IgD-negative memory B cell (primary cell): ENCODE data around the gene RBFOX2. TPM values are rescaled to one million over a fixed set of nuclear protein-coding genes. Genes with fewer than 3 reads are reported as not detected.

Experiments
- H3K27ac Mint-ChIP-seq, 3 donors: one replicate each; pipeline ENCODE4 v1.8.0; 2020 to 2022; ENCODE audit warnings: mild to moderate bottlenecking in 3 of 3, mixed read lengths in 3 of 3, moderate library complexity in 1 of 3
- H3K27me3 Mint-ChIP-seq: one replicate; pipeline ENCODE4 v1.8.0; 2021; ENCODE audit warnings: mixed read lengths
- H3K36me3 Mint-ChIP-seq: one replicate; pipeline ENCODE4 v1.8.0; 2020; ENCODE audit warnings: mild to moderate bottlenecking, mixed read lengths
- H3K4me1 Mint-ChIP-seq, 3 donors: one replicate each; pipeline ENCODE4 v1.8.0; 2020 to 2022; ENCODE audit warnings: mixed read lengths in 3 of 3, mild to moderate bottlenecking in 1 of 3
- H3K4me3 Mint-ChIP-seq, 4 donors: one replicate each; pipeline ENCODE4 v1.8.0; 2020 to 2022; ENCODE audit warnings: mild to moderate bottlenecking in 4 of 4, mixed read lengths in 4 of 4, moderate library complexity in 3 of 4
- H3K9me3 Mint-ChIP-seq, 3 donors: one replicate each; pipeline ENCODE4 v1.8.0; 2020 to 2021; ENCODE audit warnings: mixed read lengths in 3 of 3, mild to moderate bottlenecking in 1 of 3
- polyA plus RNA-seq: library from polyadenylated mRNA; unstranded; fragments of 300-500 nt; fragmentation: Illumina TruSeq; gene quantifications from one replicate; pipeline ENCODE4 v1.2.3, GENCODE V29; 2021

The RBFOX2 gene
- polyA plus RNA-seq, 1 donor from 2014 or later, result not detected

DNA sequence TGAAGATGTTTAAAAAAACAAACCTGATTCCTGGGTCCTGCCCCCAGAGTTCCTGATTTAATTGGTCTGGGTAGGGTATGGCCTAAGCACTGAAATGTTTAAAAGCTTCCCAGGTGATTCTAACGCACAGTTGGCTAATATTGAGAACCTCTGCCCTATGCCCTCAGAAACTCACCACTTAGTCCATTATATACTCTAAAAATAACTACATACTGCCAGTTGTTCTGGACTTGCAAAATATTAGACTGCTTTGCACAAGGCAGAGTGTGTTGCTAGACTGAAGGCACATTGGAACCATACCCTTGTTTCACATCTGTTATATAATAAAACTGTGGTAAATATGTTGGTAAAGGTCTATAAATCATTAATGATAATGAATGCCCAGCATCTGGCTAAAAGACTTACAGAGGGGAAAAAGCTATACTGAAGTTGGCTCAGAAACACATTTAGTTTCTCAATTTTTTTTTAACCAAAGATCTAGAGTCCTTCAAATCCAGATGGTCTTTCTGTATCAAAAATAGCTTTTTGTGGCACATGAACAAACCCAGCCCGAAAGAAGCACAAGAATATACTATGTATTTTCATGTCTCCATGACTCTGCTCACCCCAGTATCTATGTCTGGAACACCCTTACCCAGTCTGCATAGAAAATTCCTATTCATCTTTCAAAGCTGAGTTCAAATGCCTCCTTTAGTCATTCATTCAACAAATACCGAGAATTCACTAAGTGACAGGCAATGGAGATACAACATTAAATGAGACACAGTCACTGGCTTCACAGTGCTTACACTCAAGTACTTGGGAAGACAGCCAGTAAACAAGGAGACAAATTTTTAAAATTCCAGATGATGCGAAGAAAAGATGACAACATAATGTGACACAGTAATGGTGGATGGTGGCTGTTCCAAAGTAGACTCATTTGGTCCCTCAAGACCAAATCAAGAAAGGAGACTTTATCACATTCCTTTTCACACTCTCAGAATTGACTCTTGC lies 44.1 kb downstream of the RBFOX2 start:
- Mint-ChIP-seq H3K4me1 (no peaks in the 10 kb centered on the region), H3K9me3 (no peaks in the 10 kb centered on the region), H3K4me3 (no peak overlapping the region), H3K27ac (no peak overlapping the region), H3K36me3 (no peaks in the 10 kb centered on the region), H3K27me3 (peaks cover 22% of the 10 kb centered on the region)

DNA sequence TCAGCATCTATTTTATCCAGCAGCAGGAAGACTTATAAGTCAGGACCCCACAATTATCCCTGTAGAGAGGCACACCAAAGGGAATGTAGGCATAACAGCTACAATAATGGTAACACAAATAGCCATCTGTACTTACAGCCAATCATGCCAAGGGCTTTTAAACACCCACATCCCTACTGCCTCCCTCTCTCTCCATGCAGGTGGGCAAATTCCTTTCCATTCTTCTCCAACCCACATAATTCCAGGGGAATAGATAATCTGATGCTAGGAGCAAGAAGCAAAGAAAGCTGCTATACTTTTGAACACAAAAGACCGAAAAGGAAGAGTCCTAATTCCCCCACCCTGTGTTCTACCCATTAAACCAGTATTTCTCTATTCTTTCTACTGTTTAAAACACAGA lies 46.7 kb downstream of the RBFOX2 start:
- H3K27ac Mint-ChIP-seq, result no peak overlapping the region

DNA sequence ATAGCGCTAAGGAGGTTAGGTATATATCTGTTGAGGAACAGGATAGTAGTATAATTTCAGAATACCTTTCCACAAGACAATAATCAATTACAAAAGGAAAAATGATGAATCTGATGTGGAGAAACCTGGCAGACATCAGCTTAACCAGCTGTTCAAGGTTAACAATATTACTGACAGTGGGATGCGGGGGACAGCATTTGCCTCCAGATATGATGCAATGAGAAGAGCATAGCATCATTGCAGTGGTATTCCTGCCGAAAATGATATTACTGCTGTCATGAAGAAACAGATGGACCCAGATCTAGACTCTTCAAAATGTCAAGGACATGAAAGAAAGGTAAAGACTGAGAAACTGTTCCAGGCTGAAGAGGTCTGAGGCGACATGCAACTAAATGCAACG lies 49.7 kb downstream of the RBFOX2 start:
- no peak overlapping the region for H3K27ac Mint-ChIP-seq
- peaks cover 24% of the 10 kb centered on the region for H3K27me3 Mint-ChIP-seq
- H3K4me1 Mint-ChIP-seq, result no peaks in the 10 kb centered on the region
- no peak overlapping the region for H3K4me3 Mint-ChIP-seq
- peaks cover 2% of the 10 kb centered on the region for H3K36me3 Mint-ChIP-seq
- no peaks in the 10 kb centered on the region for H3K9me3 Mint-ChIP-seq

More for the DNA sequence above, 46.7 kb downstream of the RBFOX2 start:
- H3K4me1 Mint-ChIP-seq, result no peaks in the 10 kb centered on the region
- H3K36me3 Mint-ChIP-seq, result peaks cover 2% of the 10 kb centered on the region
- no peaks in the 10 kb centered on the region for H3K9me3 Mint-ChIP-seq
- H3K4me3 Mint-ChIP-seq, result no peak overlapping the region
- peaks cover 30% of the 10 kb centered on the region for H3K27me3 Mint-ChIP-seq

DNA sequence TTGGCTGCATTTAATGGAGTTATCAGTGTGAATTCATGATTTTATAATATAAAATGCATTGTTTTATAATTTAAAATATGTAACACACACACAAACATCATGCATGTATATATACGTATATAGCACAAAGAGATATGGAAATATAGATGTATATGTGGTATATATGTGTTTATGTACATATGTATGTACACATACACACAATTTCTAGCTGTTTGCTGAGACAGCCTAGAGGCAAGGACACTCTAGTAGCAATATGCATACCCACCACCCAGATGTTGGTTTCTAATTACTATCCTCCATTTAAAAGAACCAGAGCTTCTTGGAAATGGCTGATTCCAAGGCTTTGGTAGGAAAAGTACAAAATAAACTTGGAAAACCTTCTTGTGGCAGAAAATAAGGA lies 50.4 kb downstream of the RBFOX2 start:
- H3K4me1 Mint-ChIP-seq, result no peaks in the 10 kb centered on the region
- no peak overlapping the region for H3K27ac Mint-ChIP-seq
- no peak overlapping the region for H3K4me3 Mint-ChIP-seq
- peaks cover 20% of the 10 kb centered on the region for H3K27me3 Mint-ChIP-seq
- no peaks in the 10 kb centered on the region for H3K9me3 Mint-ChIP-seq
- H3K36me3 Mint-ChIP-seq, result peaks cover 2% of the 10 kb centered on the region

DNA sequence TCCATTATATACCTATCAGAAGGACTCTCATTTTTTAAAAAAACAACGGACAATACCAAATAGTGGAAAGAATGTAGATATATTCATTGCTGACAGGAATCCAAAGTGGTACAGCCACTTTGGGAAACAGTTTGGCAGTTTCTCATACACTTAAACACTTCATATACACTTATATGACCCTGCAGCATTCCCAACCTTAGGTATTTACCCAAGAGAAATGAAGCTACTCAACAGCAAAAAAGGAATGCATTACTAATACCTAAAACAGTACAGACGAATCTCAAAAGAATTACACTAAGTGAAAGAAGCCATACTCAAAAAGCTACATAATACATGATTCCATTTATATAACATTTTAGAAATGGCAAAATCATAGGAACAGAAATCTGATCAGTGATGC lies 51.5 kb downstream of the RBFOX2 start:
- Mint-ChIP-seq H3K9me3 (no peaks in the 10 kb centered on the region), H3K27ac (no peak overlapping the region), H3K4me1 (no peaks in the 10 kb centered on the region), H3K27me3 (peaks cover 16% of the 10 kb centered on the region), H3K4me3 (no peak overlapping the region), H3K36me3 (peaks cover 2% of the 10 kb centered on the region)

DNA sequence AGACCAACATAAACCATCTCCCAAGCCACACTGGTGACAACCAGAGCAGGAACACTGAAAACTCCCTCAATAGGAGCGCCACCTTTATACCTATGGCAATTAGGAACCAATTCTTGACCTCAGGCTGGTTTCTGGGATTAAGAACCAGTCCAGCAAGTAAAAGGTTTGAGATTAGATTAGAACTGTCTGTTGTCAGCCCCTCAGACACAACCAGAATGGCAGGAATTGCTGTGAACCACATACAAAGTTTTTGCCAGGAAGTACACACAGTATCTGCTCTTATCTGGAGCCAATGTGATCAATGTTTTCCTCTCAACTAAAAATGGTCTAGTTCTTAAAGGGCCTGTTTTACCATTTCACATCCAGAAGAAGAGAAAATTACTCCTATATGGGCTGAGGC lies 55.2 kb downstream of the RBFOX2 start:
- H3K4me1 Mint-ChIP-seq, result peaks cover 0 to 2% (median 0%) of the 10 kb centered on the region in 3 donors
- H3K36me3 Mint-ChIP-seq, result no peaks in the 10 kb centered on the region
- H3K9me3 Mint-ChIP-seq, result no peaks in the 10 kb centered on the region
- H3K4me3 Mint-ChIP-seq, result no peak overlapping the region
- H3K27ac Mint-ChIP-seq, result no peak overlapping the region
- H3K27me3 Mint-ChIP-seq, result peaks cover 19% of the 10 kb centered on the region

DNA sequence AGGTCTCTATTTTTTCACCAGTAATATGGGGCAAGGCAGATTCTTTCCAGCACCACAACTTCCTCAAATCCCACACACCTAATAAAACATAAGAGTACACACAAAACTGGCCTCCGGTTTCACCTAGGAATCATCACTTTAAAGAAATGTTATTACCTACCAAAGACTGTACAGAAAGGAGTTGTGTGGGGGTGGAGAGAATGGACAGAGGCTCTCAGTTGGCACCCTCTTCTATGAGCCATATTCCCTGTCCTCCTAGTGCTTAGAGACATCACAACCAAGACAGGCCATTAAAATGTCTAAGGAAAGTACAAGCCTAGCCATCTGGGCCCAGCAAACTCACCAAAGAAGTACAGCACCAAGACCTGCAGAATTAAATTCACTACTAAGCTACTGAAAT lies 56.1 kb downstream of the RBFOX2 start:
- H3K4me3 Mint-ChIP-seq, result no peak overlapping the region
- H3K4me1 Mint-ChIP-seq, result peaks cover 0 to 2% (median 0%) of the 10 kb centered on the region in 3 donors
- no peak overlapping the region for H3K27ac Mint-ChIP-seq
- peaks cover 2% of the 10 kb centered on the region for H3K36me3 Mint-ChIP-seq
- H3K9me3 Mint-ChIP-seq, result no peaks in the 10 kb centered on the region
- H3K27me3 Mint-ChIP-seq, result peaks cover 21% of the 10 kb centered on the region

DNA sequence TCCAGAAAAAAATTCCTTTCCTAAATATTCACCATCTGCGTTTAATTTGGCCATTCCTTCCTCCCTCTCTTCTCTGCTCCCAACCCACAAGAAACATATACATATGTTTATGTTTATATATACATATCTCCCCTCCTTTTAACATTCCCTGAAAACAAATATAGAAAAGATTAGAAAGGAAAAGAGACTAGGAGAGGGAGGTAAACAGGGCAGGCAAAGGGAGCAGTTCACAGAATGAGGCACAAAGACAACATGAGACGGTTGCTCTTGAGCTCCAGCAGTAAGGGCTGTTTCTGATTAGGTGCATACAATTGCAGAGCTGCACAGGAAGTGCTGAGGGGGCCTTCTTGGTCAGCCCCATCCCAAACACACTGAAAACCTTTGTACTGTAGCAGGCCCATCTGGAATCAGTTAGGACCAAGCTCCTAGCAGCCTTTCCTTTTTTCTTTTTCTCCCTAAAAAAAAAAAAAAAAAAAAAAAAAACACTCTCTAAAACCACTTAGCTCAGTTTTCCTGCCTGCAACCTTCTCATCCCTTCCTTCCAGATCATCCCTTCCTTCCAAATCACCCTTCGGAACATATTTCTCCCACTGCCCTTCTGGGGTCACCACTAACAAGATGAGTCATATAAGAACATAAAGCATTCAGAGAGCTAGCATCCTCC lies 57.0 kb downstream of the RBFOX2 start:
- no peaks in the 10 kb centered on the region for H3K9me3 Mint-ChIP-seq
- no peak overlapping the region for H3K4me3 Mint-ChIP-seq

DNA sequence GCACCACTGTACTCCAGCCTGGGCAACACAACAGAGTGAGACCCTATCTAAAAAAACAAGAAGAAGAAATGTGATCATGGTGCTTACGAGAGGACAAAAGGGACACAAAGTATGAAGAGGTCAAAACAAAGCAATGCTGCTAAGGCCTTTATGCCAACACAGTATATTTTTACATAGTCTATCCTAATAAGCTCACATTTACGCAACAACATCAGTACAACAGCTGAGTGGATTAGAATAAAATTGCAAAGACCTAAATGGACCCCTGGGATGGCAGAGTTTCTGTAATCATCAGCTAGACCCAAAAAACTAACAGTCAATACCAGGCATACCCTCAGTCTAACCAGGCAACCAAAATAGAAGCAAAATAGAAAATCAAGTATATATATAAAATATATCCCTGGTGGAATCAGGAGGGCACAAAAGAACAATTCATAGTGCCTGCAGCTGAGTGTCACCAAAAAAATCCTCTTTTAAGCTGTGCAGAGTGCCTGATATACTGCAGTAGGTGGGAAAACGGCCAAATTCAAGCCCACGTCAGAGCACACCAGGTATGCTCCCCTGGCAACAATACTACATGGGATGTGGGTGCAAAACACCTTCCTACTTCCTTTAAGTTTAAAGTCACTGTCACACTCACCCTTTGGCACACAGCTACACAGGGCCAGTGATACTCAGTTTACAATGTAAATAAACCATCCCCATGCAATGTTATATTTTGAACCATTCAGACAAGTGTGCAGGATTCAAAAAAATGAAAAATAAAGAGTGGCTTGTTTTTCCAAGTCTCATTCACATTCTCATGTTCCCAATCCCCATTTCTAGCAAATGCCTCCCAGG lies 57.8 kb downstream of the RBFOX2 start:
- Mint-ChIP-seq H3K36me3 (peaks cover 2% of the 10 kb centered on the region), H3K27ac (no peak overlapping the region), H3K27me3 (peaks cover 16% of the 10 kb centered on the region), H3K4me3 (no peak overlapping the region), H3K4me1 (peaks cover 0 to 2% (median 0%) of the 10 kb centered on the region in 3 donors), H3K9me3 (no peaks in the 10 kb centered on the region)

More for the DNA sequence above, 57.0 kb downstream of the RBFOX2 start:
- Mint-ChIP-seq H3K27ac (no peak overlapping the region), H3K27me3 (peaks cover 20% of the 10 kb centered on the region), H3K4me1 (peaks cover 0 to 2% (median 0%) of the 10 kb centered on the region in 3 donors), H3K36me3 (peaks cover 2% of the 10 kb centered on the region)

DNA sequence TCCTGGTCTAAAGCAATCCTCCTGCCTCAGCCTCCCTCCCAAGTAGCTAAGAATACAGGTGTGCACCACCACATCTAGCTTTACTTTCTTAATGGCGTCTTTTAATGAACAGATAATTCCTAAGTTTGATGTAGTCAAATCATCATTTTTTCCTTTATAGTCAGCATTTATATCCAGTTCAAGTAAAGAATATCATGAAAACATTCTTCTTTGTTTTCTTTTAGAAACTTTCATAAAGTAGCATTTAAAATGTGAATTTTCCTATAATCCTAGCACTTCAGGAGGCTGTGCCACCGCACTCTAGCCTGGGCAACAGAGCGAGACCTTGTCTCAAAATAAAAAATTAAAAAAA lies 61.6 kb downstream of the RBFOX2 start:
- Mint-ChIP-seq H3K36me3 (peaks cover 2% of the 10 kb centered on the region), H3K27me3 (peaks cover 12% of the 10 kb centered on the region), H3K4me1 (peaks cover 0 to 2% (median 0%) of the 10 kb centered on the region in 3 donors), H3K27ac (no peak overlapping the region), H3K9me3 (no peaks in the 10 kb centered on the region), H3K4me3 (no peak overlapping the region)

DNA sequence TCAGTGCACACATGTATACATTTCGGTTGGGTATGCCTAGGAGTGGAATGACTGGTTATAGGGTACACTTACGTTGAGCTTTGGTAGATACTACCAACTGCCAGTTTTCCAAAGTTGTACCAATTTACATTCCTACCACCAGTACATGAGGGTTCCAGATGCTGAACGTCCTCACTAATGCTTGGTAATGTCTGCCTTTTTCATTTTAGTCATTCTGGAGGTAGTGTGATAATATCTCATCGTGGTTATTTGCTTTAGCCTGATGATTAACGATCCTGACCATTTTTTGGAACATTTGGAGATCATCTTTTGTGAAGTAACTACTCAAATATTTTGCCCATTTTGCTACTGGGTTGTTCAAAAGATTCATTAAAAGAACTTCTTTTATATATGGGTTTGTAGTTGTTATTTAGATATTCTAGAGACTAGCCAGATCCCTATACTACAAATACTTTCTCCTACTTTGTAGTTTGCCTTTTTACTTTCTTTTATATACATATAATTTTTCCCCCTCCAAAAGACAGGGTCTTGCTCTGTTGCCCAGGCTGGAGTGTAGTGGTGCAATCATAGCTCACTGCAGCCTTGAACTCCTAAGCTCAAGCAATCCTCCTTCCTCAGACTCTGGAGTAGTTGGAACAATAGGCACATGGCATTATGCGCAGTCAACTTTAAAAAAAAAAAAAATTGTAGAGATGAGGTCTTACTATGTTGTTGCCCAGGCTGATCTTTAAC lies 62.1 kb downstream of the RBFOX2 start:
- H3K4me3 Mint-ChIP-seq, result no peak overlapping the region
- H3K9me3 Mint-ChIP-seq, result no peaks in the 10 kb centered on the region
- H3K4me1 Mint-ChIP-seq, result no peaks in the 10 kb centered on the region
- peaks cover 2% of the 10 kb centered on the region for H3K36me3 Mint-ChIP-seq
- H3K27me3 Mint-ChIP-seq, result peaks cover 11% of the 10 kb centered on the region
- no peak overlapping the region for H3K27ac Mint-ChIP-seq

DNA sequence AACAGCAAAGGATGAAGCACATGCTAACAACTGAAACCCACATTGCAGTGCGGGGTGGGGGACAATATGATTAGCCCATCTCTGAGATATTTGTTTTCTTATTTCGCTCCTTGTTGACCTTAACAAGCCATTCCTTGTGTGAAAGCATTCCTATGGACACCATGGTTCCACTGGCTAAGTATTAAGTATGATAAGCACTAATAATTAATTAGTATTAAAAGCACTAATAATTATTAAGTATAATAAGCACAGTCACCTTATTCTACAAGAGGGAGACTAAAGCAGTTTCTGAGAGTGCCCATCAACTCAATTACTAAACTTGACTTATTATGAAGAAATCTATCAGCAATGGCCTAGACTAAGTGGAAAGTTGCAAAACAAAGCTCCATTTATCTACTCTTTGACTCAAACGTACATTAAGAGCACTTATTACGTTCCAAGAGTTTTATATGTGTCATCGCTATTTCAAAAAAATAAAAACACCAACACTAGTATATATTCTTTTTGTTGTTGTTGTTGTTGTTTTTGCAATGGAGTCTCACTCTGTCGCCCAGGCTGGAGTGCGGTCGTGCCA lies 65.3 kb downstream of the RBFOX2 start:
- peaks cover 20% of the 10 kb centered on the region for H3K27me3 Mint-ChIP-seq
- no peak overlapping the region for H3K27ac Mint-ChIP-seq
- H3K9me3 Mint-ChIP-seq, result no peaks in the 10 kb centered on the region
- H3K4me1 Mint-ChIP-seq, result no peaks in the 10 kb centered on the region
- peaks cover 2% of the 10 kb centered on the region for H3K36me3 Mint-ChIP-seq
- no peak overlapping the region for H3K4me3 Mint-ChIP-seq

DNA sequence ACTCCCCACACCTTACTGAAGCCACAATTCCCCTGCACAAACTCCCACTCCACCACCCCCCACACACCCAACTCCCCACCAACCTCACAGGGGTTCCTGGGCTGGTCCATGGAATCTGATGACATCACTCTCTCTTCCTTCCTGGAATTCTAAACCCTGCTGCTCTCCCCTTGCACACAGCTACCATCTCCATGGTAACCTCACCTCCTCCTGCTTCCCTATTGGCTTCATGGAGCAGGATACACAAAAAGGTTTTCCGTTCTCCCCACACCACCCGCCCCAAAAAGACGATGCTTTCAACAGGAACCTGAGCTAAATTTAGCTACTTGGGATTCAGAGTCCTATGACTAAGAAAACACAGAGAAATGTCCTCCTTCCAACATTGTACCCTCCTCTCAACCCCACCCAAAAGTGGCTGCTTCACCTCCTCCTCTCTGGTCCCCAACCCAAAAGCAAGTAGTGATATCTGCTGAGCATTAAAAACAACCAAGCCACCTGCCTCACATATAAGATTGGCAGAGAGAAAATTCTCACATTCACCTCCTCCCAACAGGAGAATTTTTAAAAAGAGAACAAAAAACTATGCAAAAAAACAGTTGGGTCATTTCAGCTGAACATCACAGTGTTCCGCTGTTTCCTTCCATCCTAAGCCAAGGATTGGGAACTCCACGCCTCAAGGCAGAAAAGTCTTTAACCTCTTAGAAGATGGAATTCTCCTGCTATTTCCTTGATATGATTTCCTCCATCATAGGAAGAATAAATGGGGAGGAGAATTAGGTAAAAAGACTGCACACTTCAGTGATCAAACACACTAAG lies 66.9 kb downstream of the RBFOX2 start:
- Mint-ChIP-seq H3K9me3 (no peaks in the 10 kb centered on the region), H3K4me1 (no peaks in the 10 kb centered on the region), H3K27ac (no peak overlapping the region), H3K4me3 (no peak overlapping the region), H3K27me3 (peaks cover 13% of the 10 kb centered on the region), H3K36me3 (no peaks in the 10 kb centered on the region)
